HG02981 (cell line): ENCODE measurements around the gene SLC34A1.
A peak's percentile ranks its signal among the peaks of the same experiment; 100 is the strongest.

Source experiments
- ATAC-seq: cut with Tn5 transposase; IDR thresholded peaks from one replicate; pipeline ENCODE4 v1.9.1; 2021; ENCODE audit warnings: mild to moderate bottlenecking, moderate library complexity; ENCODE audit not compliant: unreplicated experiment

Gene SLC34A1

GRCh38 chr5:177430140-177430951, 46.1 kb downstream of the SLC34A1 start:
- ATAC-seq: no peak

- no peak for ATAC-seq
These were observed 46.7 kb downstream of the SLC34A1 start for GRCh38 chr5:177430972-177431316.

GRCh38 chr5:177431317-177432142, 47.3 kb downstream of the SLC34A1 start:
- ATAC-seq: peak; percentile 38

GRCh38 chr5:177432143-177432838, 48.1 kb downstream of the SLC34A1 start:
- no peak for ATAC-seq

GRCh38 chr5:177432839-177433657, 48.8 kb downstream of the SLC34A1 start:
- ATAC-seq: no peak

- no peak for ATAC-seq
These were observed 49.5 kb downstream of the SLC34A1 start for GRCh38 chr5:177433658-177434217.

GRCh38 chr5:177434437-177434836, 50.2 kb downstream of the SLC34A1 start:
- no peak for ATAC-seq

GRCh38 chr5:177434942-177435738, 50.9 kb downstream of the SLC34A1 start:
- no peak for ATAC-seq

- ATAC-seq: no peak
These were observed 51.8 kb downstream of the SLC34A1 start for GRCh38 chr5:177435847-177436536.

- ATAC-seq: no peak
These were observed 53.4 kb downstream of the SLC34A1 start for GRCh38 chr5:177437623-177438022.

- ATAC-seq: no peak
These were observed 54.2 kb downstream of the SLC34A1 start for GRCh38 chr5:177438468-177438867.

GRCh38 chr5:177439518-177440053, 55.4 kb downstream of the SLC34A1 start:
- ATAC-seq: no peak

GRCh38 chr5:177440211-177440989, 56.2 kb downstream of the SLC34A1 start:
- ATAC-seq: no peak

- ATAC-seq: no peak
These were observed 57.0 kb downstream of the SLC34A1 start for GRCh38 chr5:177440990-177441780.

GRCh38 chr5:177442066-177442826, 58.0 kb downstream of the SLC34A1 start:
- no peak for ATAC-seq
